ENCODE measurements around the gene LHX6. TPM values are rescaled to one million over a fixed set of nuclear protein-coding genes. Genes with fewer than 3 reads are reported as not detected.

LHX6 gene
- total and polyA plus RNA-seq, 2 donors from 2014 or later: 0.82 to 4.9 TPM

DNA sequence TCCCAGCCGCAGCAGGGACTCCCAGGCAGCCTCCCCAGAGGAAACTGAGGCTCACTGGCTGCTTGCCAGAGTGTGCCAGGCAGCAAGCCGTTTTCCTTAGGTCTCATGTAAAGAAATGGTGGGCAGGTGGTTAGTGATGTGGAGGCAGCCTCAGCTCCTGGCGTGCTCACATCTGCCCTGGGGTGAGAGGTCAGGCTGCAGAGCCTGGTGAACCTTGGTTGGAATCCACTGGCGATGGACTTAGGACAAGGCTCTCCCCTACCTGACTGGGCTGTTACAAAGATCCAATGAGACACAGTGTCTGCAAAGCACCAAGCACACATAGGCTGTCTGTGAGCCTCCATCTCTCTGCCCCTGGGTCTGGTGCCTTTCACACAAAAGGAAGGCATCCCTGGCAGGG is 30.9 kb downstream of the LHX6 start:
- no peak overlapping the region for H3K4me3 ChIP-seq (ENCODE audit: low read length in 3 of 3)
- H3K27ac ChIP-seq (ENCODE audit: low read depth in 2 of 2, low read length in 2 of 2): no peak overlapping the region
- peaks cover 0 to 3% (median 0%) of the 10 kb centered on the region in 3 donors for H3K4me1 ChIP-seq (ENCODE audit: control insufficient read depth in 2 of 3, insufficient read depth in 2 of 3, low read depth in 1 of 3, low read length in 3 of 3)
- no peaks in the 10 kb centered on the region for H3K27me3 ChIP-seq (ENCODE audit: control insufficient read depth, insufficient read depth, low read length)
- DNase-seq: no peak
- H3K36me3 ChIP-seq (ENCODE audit: control insufficient read depth in 2 of 3, insufficient read depth in 3 of 3, low read length in 3 of 3): no peaks in the 10 kb centered on the region
- no peaks in the 10 kb centered on the region for H3K9me3 ChIP-seq (ENCODE audit: control insufficient read depth in 2 of 3, insufficient read depth in 1 of 3, low read length in 3 of 3)
- no peak for TF ChIP-seq CTCF (IDR thresholded peaks at IDR 0.05; ENCODE audit: borderline replicate concordance, extremely low read depth, insufficient read depth)
- FAIRE-seq: no peak
- intact Hi-C loops (cut with DNase I): no loop called here
- no peak overlapping the region for H3K9ac ChIP-seq (ENCODE audit: low read length in 3 of 3)

DNA sequence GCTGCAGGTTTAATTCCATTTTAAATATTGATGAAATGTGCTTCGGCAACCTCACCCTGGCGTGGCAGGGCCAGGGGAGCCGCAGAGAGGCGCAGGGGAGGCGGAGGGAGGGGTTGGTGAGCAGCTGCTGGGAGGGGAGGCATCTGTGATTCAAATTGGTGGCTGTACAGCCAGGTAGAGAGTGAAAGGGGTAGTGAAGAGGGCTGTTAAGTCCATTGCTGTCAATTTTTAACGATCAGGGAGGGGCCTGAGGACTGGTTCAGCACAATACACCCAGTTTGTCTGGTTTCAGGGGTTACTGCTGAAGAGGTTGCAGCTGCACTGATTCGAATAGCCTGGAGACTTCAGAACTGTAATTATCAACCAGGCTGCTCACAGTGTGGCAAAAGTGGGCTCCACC is 31.3 kb downstream of the LHX6 start:
- no peak for TF ChIP-seq CTCF (IDR thresholded peaks at IDR 0.05; ENCODE audit: borderline replicate concordance, extremely low read depth, insufficient read depth)
- FAIRE-seq (no peak), DNase-seq (peak in 3 of 5 donors; percentile 62 to 76 (median 74))
- Histone ChIP-seq H3K9ac (ENCODE audit: low read length in 3 of 3) (no peak overlapping the region), H3K4me1 (ENCODE audit: control insufficient read depth in 2 of 3, insufficient read depth in 2 of 3, low read depth in 1 of 3, low read length in 3 of 3) (peaks cover 0 to 3% (median 0%) of the 10 kb centered on the region in 3 donors), H3K27me3 (ENCODE audit: control insufficient read depth, insufficient read depth, low read length) (no peaks in the 10 kb centered on the region), H3K27ac (ENCODE audit: low read depth in 2 of 2, low read length in 2 of 2) (no peak overlapping the region), H3K36me3 (ENCODE audit: control insufficient read depth in 2 of 3, insufficient read depth in 3 of 3, low read length in 3 of 3) (no peaks in the 10 kb centered on the region), H3K4me3 (ENCODE audit: low read length in 3 of 3) (no peak overlapping the region), H3K9me3 (ENCODE audit: control insufficient read depth in 2 of 3, insufficient read depth in 1 of 3, low read length in 3 of 3) (no peaks in the 10 kb centered on the region)
- intact Hi-C loops (cut with DNase I): no loop called here

- TF ChIP-seq CTCF (IDR thresholded peaks at IDR 0.05; ENCODE audit: borderline replicate concordance, extremely low read depth, insufficient read depth): no peak
- intact Hi-C loops (cut with DNase I): no loop called here
- DNase-seq (no peak), FAIRE-seq (no peak)
- H3K36me3 ChIP-seq (ENCODE audit: control insufficient read depth in 2 of 3, insufficient read depth in 3 of 3, low read length in 3 of 3): no peaks in the 10 kb centered on the region
- no peak overlapping the region for H3K4me3 ChIP-seq (ENCODE audit: low read length in 3 of 3)
- no peak overlapping the region for H3K9ac ChIP-seq (ENCODE audit: low read length in 3 of 3)
- no peaks in the 10 kb centered on the region for H3K27me3 ChIP-seq (ENCODE audit: control insufficient read depth, insufficient read depth, low read length)
- H3K27ac ChIP-seq (ENCODE audit: low read depth in 2 of 2, low read length in 2 of 2): no peak overlapping the region
- no peaks in the 10 kb centered on the region for H3K9me3 ChIP-seq (ENCODE audit: control insufficient read depth in 2 of 3, insufficient read depth in 1 of 3, low read length in 3 of 3)
- H3K4me1 ChIP-seq (ENCODE audit: control insufficient read depth in 2 of 3, insufficient read depth in 2 of 3, low read depth in 1 of 3, low read length in 3 of 3): peaks cover 0 to 3% (median 0%) of the 10 kb centered on the region in 3 donors
Observed at GRCh38 chr9:122195875-122196274, 32.9 kb downstream of the LHX6 start.

DNA sequence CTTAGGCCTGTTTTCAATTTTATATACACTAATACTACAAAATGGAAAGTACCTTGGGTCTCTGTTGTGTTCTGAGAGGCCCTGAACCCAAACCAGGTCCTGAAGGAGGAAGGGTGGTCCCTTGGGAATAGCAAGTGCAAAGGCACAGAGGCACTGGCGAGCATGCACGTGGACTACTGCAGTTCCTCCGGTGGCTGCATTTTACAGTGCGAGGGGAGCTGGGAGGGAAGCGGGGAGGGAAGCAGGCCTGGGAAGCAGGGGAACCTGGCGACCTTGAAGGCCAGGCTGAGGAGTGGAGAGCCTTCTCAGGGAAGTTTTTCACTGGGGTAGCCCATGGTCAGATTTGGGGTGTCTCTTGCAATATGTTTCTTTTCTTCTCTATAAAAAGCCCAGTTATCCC is 35.1 kb downstream of the LHX6 start:
- H3K36me3 ChIP-seq (ENCODE audit: control insufficient read depth in 2 of 3, insufficient read depth in 3 of 3, low read length in 3 of 3): no peaks in the 10 kb centered on the region
- no peak overlapping the region for H3K4me3 ChIP-seq (ENCODE audit: low read length in 3 of 3)
- H3K27me3 ChIP-seq (ENCODE audit: control insufficient read depth, insufficient read depth, low read length): no peaks in the 10 kb centered on the region
- H3K27ac ChIP-seq (ENCODE audit: low read depth in 2 of 2, low read length in 2 of 2): no peak overlapping the region
- intact Hi-C loops (cut with DNase I): no loop called here
- no peak for DNase-seq
- peaks cover 0 to 3% (median 0%) of the 10 kb centered on the region in 3 donors for H3K4me1 ChIP-seq (ENCODE audit: control insufficient read depth in 2 of 3, insufficient read depth in 2 of 3, low read depth in 1 of 3, low read length in 3 of 3)
- no peaks in the 10 kb centered on the region for H3K9me3 ChIP-seq (ENCODE audit: control insufficient read depth in 2 of 3, insufficient read depth in 1 of 3, low read length in 3 of 3)
- no peak for TF ChIP-seq CTCF (IDR thresholded peaks at IDR 0.05; ENCODE audit: borderline replicate concordance, extremely low read depth, insufficient read depth)
- H3K9ac ChIP-seq (ENCODE audit: low read length in 3 of 3): no peak overlapping the region
- no peak for FAIRE-seq

Data from kidney (tissue), 14 donors.